Stomach (tissue), 9 donors: ENCODE results near the gene USP6NL. TPM values are rescaled to one million over a fixed set of nuclear protein-coding genes. Genes with fewer than 3 reads are reported as not detected.

ENCODE experiments used
- DNase-seq, 2 donors: peaks; one replicate each; pipeline versions ENCODE4 v3.0.0 to v3.0.0-alpha.2; 2013 to 2019
- H3K27ac ChIP-seq, 5 donors: fragments of 200-600 bp in 4 of 5; sonication (generic) in 4 of 5; one replicate each; pipeline ENCODE4 v1.5.1; 2013 to 2019; ENCODE audit warnings: mild to moderate bottlenecking in 1 of 5, moderate library complexity in 1 of 5
- H3K27me3 ChIP-seq, 3 donors: fragments of 200-600 bp; sonication (generic); one replicate each; pipeline ENCODE4 v1.5.1; 2017 to 2019; ENCODE audit warnings: mixed run types in 1 of 3
- H3K36me3 ChIP-seq, 4 donors: fragments of 200-600 bp; sonication (generic); 1 replicate in 3 of 4; 2 replicates in 1 of 4; pipeline ENCODE4 v1.5.1; 2016 to 2019
- H3K4me1 ChIP-seq, 4 donors: fragments of 200-600 bp; sonication (generic); one replicate each; pipeline ENCODE4 v1.5.1; 2016 to 2019
- H3K4me3 ChIP-seq, 4 donors: fragments of 200-600 bp; sonication (generic) in 3 of 4; one replicate each; pipeline ENCODE4 v1.5.1; 2016 to 2019; ENCODE audit warnings: mild to moderate bottlenecking in 1 of 4
- H3K9me3 ChIP-seq, 4 donors: fragments of 200-600 bp; sonication (generic); one replicate each; pipeline ENCODE4 v1.5.1; 2016 to 2019
- CTCF ChIP-seq, 7 experiments: fragments of 450-650 bp in 4 of 7; fragments of 200-600 bp in 3 of 7; sonication (generic) in 3 of 7; IDR thresholded peaks; one replicate each; pipeline ENCODE4 v1.5.1; 2016 to 2019; ENCODE audit warnings: antibody characterized with exemption in 7 of 7, control low read depth in 2 of 7, mild to moderate bottlenecking in 1 of 7
- EP300 ChIP-seq: sonication (generic); formaldehyde crosslinking; IDR thresholded peaks from one replicate; pipeline ENCODE4 v1.6.1; 2017; ENCODE audit warnings: antibody characterized with exemption
- POLR2A ChIP-seq, 4 donors: fragments of 450-650 bp; IDR thresholded peaks; one replicate each; pipeline ENCODE4 v1.6.1; 2016; ENCODE audit warnings: antibody characterized with exemption in 4 of 4, control low read depth in 2 of 4, mild to moderate bottlenecking in 1 of 4, moderate library complexity in 1 of 4
- POLR2AphosphoS5 ChIP-seq, 3 donors: sonication (generic); formaldehyde crosslinking; IDR thresholded peaks; one replicate each; pipeline ENCODE4 v1.6.1; 2016; ENCODE audit warnings: antibody characterized with exemption in 3 of 3
- WGBS, 5 donors: extraction: QIAGEN DNeasy Blood & Tissue Kit in 3 of 5; methylation state at CpG; one replicate each; pipeline versions ENCODE4 v1.1.5 to v1.1.7; 2013 to 2018; 5-methylcytosine and 5-hydroxymethylcytosine counted together
- intact Hi-C: fragments of 100-400 bp; cut with DNase I; formaldehyde crosslinking; loops from one replicate; pipeline ENCODE4 v1.15.1; 2023; ENCODE audit warnings: low total_unique reads
- polyA plus RNA-seq, 3 donors: library from polyadenylated mRNA; stranded (reverse); fragments of 200-250 nt; gene quantifications; one replicate each; pipeline ENCODE4 v1.2.3, GENCODE V29; 2013
- total RNA-seq, 5 donors: library from RNA; depleted of rRNA; stranded (reverse); fragments of >200 nt; gene quantifications; one replicate each; pipeline versions ENCODE4 v1.1.0 to v1.2.3, GENCODE V29; 2014 to 2016
- donor health status: healthy with polysubstance abuse.
- donor health status: Bipolar disorder and iron deficiency.
- donor health status: healthy.

The USP6NL gene
- total and polyA plus RNA-seq, 8 donors: 4.7 to 31.5 (median 6.3) TPM

DNA sequence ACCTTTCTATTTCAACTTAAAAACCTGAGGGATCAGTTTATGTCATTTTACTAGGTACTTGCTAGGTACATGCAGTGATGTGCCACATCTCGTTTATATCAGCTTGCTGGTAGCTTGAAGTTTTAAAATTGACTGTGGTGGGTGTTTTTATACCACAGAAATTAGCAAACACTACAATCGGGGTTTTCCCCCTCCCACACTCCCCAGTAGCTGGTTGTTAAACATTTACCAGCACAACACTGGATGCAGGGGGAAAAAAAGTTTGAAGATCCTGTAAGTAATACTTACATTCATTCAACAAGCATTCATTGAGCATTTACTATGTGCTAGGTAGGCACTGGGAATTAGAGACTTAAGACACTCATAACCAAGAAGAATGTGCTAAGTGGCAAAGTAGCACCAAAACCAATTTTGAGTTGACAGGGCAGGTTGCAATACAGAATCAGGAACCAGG is 32.6 kb downstream of the USP6NL start:
- H3K4me3 ChIP-seq: no peak overlapping the region
- no peak for DNase-seq
- 38 to 58% (median 45%) methylated on average over 2 of the region's 2 CpGs for WGBS, 5 donors
- TF ChIP-seq EP300 (no peak), CTCF (IDR thresholded peaks at IDR 0.05) (no peak), POLR2A (IDR thresholded peaks at IDR 0.05) (no peak), POLR2AphosphoS5 (IDR thresholded peaks at IDR 0.05) (no peak)
- H3K36me3 ChIP-seq: no peaks in the 10 kb centered on the region
- no peaks in the 10 kb centered on the region for H3K27me3 ChIP-seq
- intact Hi-C loops: no loop called here
- no peaks in the 10 kb centered on the region for H3K9me3 ChIP-seq
- peaks cover 0 to 12% (median 3%) of the 10 kb centered on the region in 4 donors for H3K4me1 ChIP-seq
- H3K27ac ChIP-seq: no peak overlapping the region

DNA sequence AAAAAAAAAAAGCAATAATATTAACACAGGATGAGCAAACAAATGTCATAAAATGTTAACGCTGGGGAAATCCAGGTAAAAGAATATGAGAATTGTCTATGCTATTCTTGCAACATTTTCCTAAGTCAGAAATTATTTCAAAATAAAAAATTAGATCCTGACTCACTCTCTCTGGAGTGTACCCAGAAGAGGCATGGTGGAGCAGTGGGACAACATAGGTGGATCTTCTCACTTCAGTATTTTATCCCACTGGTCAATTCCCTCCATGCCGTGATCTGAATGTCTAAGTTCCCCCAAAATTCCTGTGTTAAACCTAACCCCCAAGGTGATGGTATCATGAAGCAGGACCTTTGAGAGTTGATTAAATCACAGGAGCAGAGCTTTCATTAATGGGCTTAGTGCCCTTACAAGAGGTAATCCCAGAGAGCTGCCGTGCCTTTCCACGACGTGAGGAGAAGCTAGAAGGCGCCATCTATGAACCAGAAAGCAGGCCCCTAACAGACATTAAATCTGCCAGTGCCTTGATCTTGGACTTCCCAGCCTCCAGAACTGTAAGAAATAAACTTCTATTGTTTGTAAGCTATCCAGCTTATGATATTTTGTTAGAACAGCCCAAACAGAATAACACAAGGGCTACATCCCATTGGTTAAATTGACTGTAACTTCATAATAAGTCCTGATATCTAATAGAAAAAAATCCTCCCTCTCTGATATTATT is 35.2 kb downstream of the USP6NL start:
- 90 to 97% (median 96%) methylated on average over 6 of the region's 6 CpGs for WGBS, 5 donors
- intact Hi-C loops: no loop called here
- Histone ChIP-seq H3K36me3 (no peaks in the 10 kb centered on the region), H3K4me3 (no peak overlapping the region), H3K9me3 (no peaks in the 10 kb centered on the region), H3K4me1 (peaks cover 0 to 21% (median 8%) of the 10 kb centered on the region in 4 donors), H3K27ac (no peak overlapping the region), H3K27me3 (no peaks in the 10 kb centered on the region)
- TF ChIP-seq CTCF (IDR thresholded peaks at IDR 0.05) (no peak), POLR2A (IDR thresholded peaks at IDR 0.05) (no peak), EP300 (no peak), POLR2AphosphoS5 (IDR thresholded peaks at IDR 0.05) (no peak)
- DNase-seq: no peak

DNA sequence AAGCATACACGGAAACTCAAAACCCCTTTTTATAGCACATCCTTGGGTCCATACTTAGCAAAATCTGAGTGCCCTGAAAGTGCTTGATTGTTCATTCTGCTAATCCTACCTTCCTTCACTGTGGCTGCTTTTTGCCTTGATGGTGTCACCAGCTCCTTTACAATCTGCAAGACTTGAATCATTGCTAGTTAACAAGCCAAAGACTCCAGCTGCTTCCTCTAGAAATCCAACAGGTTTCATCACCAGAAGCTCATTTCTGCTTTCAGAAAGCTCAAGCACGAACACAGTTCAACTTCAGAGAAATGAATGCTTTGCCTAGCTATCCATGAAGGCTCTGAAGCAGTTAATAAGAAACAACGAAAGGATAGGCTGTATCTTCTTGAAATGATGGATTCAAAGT is 38.0 kb downstream of the USP6NL start:
- no peaks in the 10 kb centered on the region for H3K36me3 ChIP-seq
- intact Hi-C loops: no loop called here
- no peak overlapping the region for H3K4me3 ChIP-seq
- peak in 1 of 2 donors; percentile 30 for DNase-seq
- WGBS, 5 donors: 48 to 53% (median 49%) methylated on average over 3 of the region's 3 CpGs
- H3K4me1 ChIP-seq: peaks cover 0 to 15% (median 6%) of the 10 kb centered on the region in 4 donors
- H3K27me3 ChIP-seq: no peaks in the 10 kb centered on the region
- H3K27ac ChIP-seq: no peak overlapping the region
- TF ChIP-seq EP300 (no peak), CTCF (IDR thresholded peaks at IDR 0.05) (no peak), POLR2A (IDR thresholded peaks at IDR 0.05) (no peak), POLR2AphosphoS5 (IDR thresholded peaks at IDR 0.05) (no peak)
- H3K9me3 ChIP-seq: no peaks in the 10 kb centered on the region

- 80 to 91% (median 83%) methylated on average over 5 of the region's 5 CpGs for WGBS, 5 donors
- no peaks in the 10 kb centered on the region for H3K9me3 ChIP-seq
- no peak for DNase-seq
- TF ChIP-seq CTCF (IDR thresholded peaks at IDR 0.05): no peak
- no peak for TF ChIP-seq EP300
- no peak for TF ChIP-seq POLR2AphosphoS5 (IDR thresholded peaks at IDR 0.05)
- no peak for TF ChIP-seq POLR2A (IDR thresholded peaks at IDR 0.05)
- intact Hi-C loops: no loop called here
- peaks cover 0 to 15% (median 6%) of the 10 kb centered on the region in 4 donors for H3K4me1 ChIP-seq
- no peak overlapping the region for H3K27ac ChIP-seq
- H3K4me3 ChIP-seq: no peak overlapping the region
- no peaks in the 10 kb centered on the region for H3K36me3 ChIP-seq
- no peaks in the 10 kb centered on the region for H3K27me3 ChIP-seq
Measured at GRCh38 chr10:11570751-11571150, 40.7 kb downstream of the USP6NL start.
